Erythroblast (primary cell): ENCODE data around the gene SLCO2A1.

Source experiments
- GATA1 ChIP-seq: IDR thresholded peaks from 2 replicates; pipeline ENCODE4 v1.6.1; 2011; ENCODE audit warnings: low read depth, mild to moderate bottlenecking, control low read depth, low read length, moderate library complexity
- POLR2A ChIP-seq: IDR thresholded peaks from 2 replicates; pipeline ENCODE4 v1.6.1; 2011; ENCODE audit warnings: mild to moderate bottlenecking, low read length

- TF ChIP-seq POLR2A (no peak), GATA1 (no peak)
Measured at GRCh38 chr3:133965013-133965570, 64.6 kb downstream of the SLCO2A1 start.
